Kidney (tissue), 14 donors: ENCODE data around the gene APOA5. TPM values are rescaled to one million over a fixed set of nuclear protein-coding genes. Genes with fewer than 3 reads are reported as not detected.

Experiments
- DNase-seq, 5 donors: peaks; one replicate each; pipeline ENCODE4 v3.0.0-alpha.2; 2013 to 2020
- FAIRE-seq: peaks from 2 replicates; lab custom pipeline; 2012; peaks lifted over from hg19 to GRCh38; lab: Jason Lieb, UNC
- H3K27ac ChIP-seq, 2 donors: one replicate each; pipeline ENCODE4 v1.7.0; 2013; ENCODE audit warnings: low read depth in 2 of 2, low read length in 2 of 2, inconsistent platforms in 1 of 2
- H3K27me3 ChIP-seq: one replicate; pipeline ENCODE4 v1.7.1; 2013; ENCODE audit warnings: low read length, inconsistent platforms; ENCODE audit not compliant: control insufficient read depth, insufficient read depth
- H3K36me3 ChIP-seq, 3 donors: one replicate each; pipeline versions ENCODE4 v1.7.0 to v1.7.1; 2013; ENCODE audit warnings: low read length in 3 of 3, control low read depth in 1 of 3, inconsistent platforms in 1 of 3; ENCODE audit not compliant: insufficient read depth in 3 of 3, control insufficient read depth in 2 of 3
- H3K4me1 ChIP-seq, 3 donors: one replicate each; pipeline versions ENCODE4 v1.7.0 to v1.7.1; 2013; ENCODE audit warnings: low read length in 3 of 3, inconsistent platforms in 1 of 3, low read depth in 1 of 3; ENCODE audit not compliant: control insufficient read depth in 2 of 3, insufficient read depth in 2 of 3
- H3K4me3 ChIP-seq, 3 donors: one replicate each; pipeline versions ENCODE4 v1.7.0 to v1.8.1; 2013; ENCODE audit warnings: low read length in 3 of 3, control low read depth in 1 of 3, inconsistent platforms in 1 of 3
- H3K9ac ChIP-seq, 3 donors: one replicate each; pipeline versions ENCODE4 v1.7.0 to v1.7.1; 2013; ENCODE audit warnings: low read length in 3 of 3, control low read depth in 1 of 3, inconsistent platforms in 1 of 3
- H3K9me3 ChIP-seq, 3 donors: one replicate each; pipeline versions ENCODE4 v1.7.0 to v1.7.1; 2013; ENCODE audit warnings: low read length in 3 of 3, control low read depth in 1 of 3, inconsistent platforms in 1 of 3; ENCODE audit not compliant: control insufficient read depth in 2 of 3, insufficient read depth in 1 of 3
- CTCF ChIP-seq: IDR thresholded peaks from 3 replicates; pipeline ENCODE4 v1.5.1; 2012; ENCODE audit warnings: mild to moderate bottlenecking, moderate library complexity, borderline replicate concordance; ENCODE audit not compliant: insufficient read depth; ENCODE audit errors: extremely low read depth
- intact Hi-C: fragments of 100-400 bp; cut with DNase I; formaldehyde crosslinking; loops from one replicate; pipeline ENCODE4 v1.11.1; 2022
- polyA plus RNA-seq: library from polyadenylated mRNA; stranded (reverse); fragments of 350-450 nt; fragmentation: Illumina TruSeq; extraction: RNeasy Lipid Tissue Mini Kit (QIAGEN cat#74804); gene quantifications from one replicate; pipeline ENCODE4 v1.2.3, GENCODE V29; 2014; ENCODE audit warnings: low read depth, low replicate concordance; ENCODE audit not compliant: insufficient read depth
- total RNA-seq: library from RNA; stranded (reverse); fragmentation: NEBNext Ultra II Directional; extraction: Animal tissue kit (Norgen Biotek cat#: 25700); gene quantifications from one replicate; pipeline ENCODE4 v1.2.1, GENCODE V29; 2021
- donor health status: control.
- donor health status: control.
- donor health status: control.
- donor health status: control.
- donor health status: control.
- donor health status: DM: yes; HTN: yes; CAD: no.
- donor health status: Normal renal cell carcinoma (clear cell type).

The APOA5 gene
- total and polyA plus RNA-seq, 2 donors from 2014 or later: not detected

- Histone ChIP-seq H3K9me3 (no peaks in the 10 kb centered on the region), H3K27me3 (no peaks in the 10 kb centered on the region), H3K9ac (no peak overlapping the region), H3K27ac (no peak overlapping the region), H3K4me1 (peaks cover 0 to 17% (median 15%) of the 10 kb centered on the region in 3 donors), H3K4me3 (peak overlapping the region in 1 of 3 donors; percentile 17), H3K36me3 (peaks cover 0 to 4% (median 0%) of the 10 kb centered on the region in 3 donors)
- intact Hi-C loops: no loop called here
- peak; percentile 79 to 89 (median 81) for DNase-seq
- peak; percentile 90 for TF ChIP-seq CTCF
- no peak for FAIRE-seq
These were observed 472 bp downstream of the APOA5 start for GRCh38 chr11:116791002-116791812.

GRCh38 chr11:116790167-116791001 lies 1.3 kb downstream of the APOA5 start:
- no peaks in the 10 kb centered on the region for H3K27me3 ChIP-seq
- FAIRE-seq (no peak), DNase-seq (peak in 1 of 5 donors; percentile 79)
- no peak overlapping the region for H3K27ac ChIP-seq
- intact Hi-C loops: no loop called here
- H3K4me3 ChIP-seq: no peak overlapping the region
- TF ChIP-seq CTCF: no peak
- H3K9me3 ChIP-seq: no peaks in the 10 kb centered on the region
- H3K36me3 ChIP-seq: peaks cover 0 to 10% (median 6%) of the 10 kb centered on the region in 3 donors
- peaks cover 0 to 17% (median 16%) of the 10 kb centered on the region in 3 donors for H3K4me1 ChIP-seq
- H3K9ac ChIP-seq: no peak overlapping the region

- no peaks in the 10 kb centered on the region for H3K9me3 ChIP-seq
- H3K4me3 ChIP-seq: no peak overlapping the region
- DNase-seq (peak in 1 of 5 donors; percentile 52), FAIRE-seq (no peak)
- intact Hi-C loops: no loop called here
- H3K4me1 ChIP-seq: peaks cover 0 to 17% (median 16%) of the 10 kb centered on the region in 3 donors
- TF ChIP-seq CTCF: no peak
- H3K9ac ChIP-seq: no peak overlapping the region
- no peak overlapping the region for H3K27ac ChIP-seq
- peaks cover 5 to 22% (median 18%) of the 10 kb centered on the region in 3 donors for H3K36me3 ChIP-seq
- H3K27me3 ChIP-seq: no peaks in the 10 kb centered on the region
These were observed 2.7 kb downstream of the APOA5 start for GRCh38 chr11:116788975-116789374.
